ENCODE data around the gene PTPN1.
"Not testable (repeated sequence)": the region's sequence is repeated elsewhere in the genome, so short reads cannot be mapped to it uniquely, and the experiment has no call there.

Gene PTPN1

GRCh38 chr20:50501972-50502745, 8.0 kb upstream of the PTPN1 start:
- TF ChIP-seq, protein P1, sequence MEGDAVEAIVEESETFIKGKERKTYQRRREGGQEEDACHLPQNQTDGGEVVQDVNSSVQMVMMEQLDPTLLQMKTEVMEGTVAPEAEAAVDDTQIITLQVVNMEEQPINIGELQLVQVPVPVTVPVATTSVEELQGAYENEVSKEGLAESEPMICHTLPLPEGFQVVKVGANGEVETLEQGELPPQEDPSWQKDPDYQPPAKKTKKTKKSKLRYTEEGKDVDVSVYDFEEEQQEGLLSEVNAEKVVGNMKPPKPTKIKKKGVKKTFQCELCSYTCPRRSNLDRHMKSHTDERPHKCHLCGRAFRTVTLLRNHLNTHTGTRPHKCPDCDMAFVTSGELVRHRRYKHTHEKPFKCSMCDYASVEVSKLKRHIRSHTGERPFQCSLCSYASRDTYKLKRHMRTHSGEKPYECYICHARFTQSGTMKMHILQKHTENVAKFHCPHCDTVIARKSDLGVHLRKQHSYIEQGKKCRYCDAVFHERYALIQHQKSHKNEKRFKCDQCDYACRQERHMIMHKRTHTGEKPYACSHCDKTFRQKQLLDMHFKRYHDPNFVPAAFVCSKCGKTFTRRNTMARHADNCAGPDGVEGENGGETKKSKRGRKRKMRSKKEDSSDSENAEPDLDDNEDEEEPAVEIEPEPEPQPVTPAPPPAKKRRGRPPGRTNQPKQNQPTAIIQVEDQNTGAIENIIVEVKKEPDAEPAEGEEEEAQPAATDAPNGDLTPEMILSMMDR (IDR thresholded peaks at IDR 0.05; ENCODE audit: low read depth, low read length): no peak
- no peak overlapping the region for H3K4me3 ChIP-seq (ENCODE audit: low read depth, low read length)
- in situ Hi-C loops (cut with HindIII; ENCODE audit: low sequenced_read_pairs): no loop called here
- DNase-seq (ENCODE audit: low read depth, low spot score): no peak

DNA sequence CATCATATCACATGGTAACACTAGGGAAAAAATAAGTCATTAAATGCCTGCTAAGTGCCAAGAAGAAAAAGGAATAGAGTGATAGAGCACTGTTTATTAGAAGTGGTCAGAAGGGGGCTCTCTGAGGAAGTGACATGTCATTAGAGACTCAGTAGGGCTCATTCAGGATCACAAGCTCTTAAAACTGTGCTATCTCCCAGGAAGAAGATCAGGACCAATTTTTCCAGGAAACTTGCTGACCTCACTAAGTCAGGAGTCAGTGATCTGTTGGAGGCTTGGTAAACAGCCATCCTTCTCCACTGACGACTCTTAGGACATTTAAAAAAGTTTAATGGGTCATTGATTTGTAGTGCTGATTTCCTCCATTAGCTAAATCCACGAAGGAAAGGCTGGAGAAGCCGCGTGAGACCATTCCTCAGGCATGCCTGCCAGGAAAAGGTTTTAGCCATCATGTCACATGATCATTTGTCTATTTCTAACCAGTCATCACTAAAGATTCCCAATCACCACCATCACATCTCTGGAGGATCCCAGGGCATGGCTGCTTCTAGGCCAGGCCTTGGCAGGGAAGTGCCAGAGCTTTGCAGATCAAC, 5.9 kb upstream of the PTPN1 start:
- DNase-seq (ENCODE audit: low read depth, low spot score): no peak
- in situ Hi-C loops (cut with HindIII; ENCODE audit: low sequenced_read_pairs): no loop called here
- TF ChIP-seq, protein P1 (IDR thresholded peaks at IDR 0.05; ENCODE audit: low read depth, low read length): peak; percentile 24
- H3K4me3 ChIP-seq (ENCODE audit: low read depth, low read length): no peak overlapping the region

- H3K4me3 ChIP-seq (ENCODE audit: low read depth, low read length): no peak overlapping the region
- in situ Hi-C loops (cut with HindIII; ENCODE audit: low sequenced_read_pairs): no loop called here
- TF ChIP-seq, protein P1 (IDR thresholded peaks at IDR 0.05; ENCODE audit: low read depth, low read length): no peak
- DNase-seq (ENCODE audit: low read depth, low spot score): no peak
Observed at GRCh38 chr20:50506270-50506579, 4.0 kb upstream of the PTPN1 start.

GRCh38 chr20:50507745-50508144, 2.4 kb upstream of the PTPN1 start:
- in situ Hi-C loops (cut with HindIII; ENCODE audit: low sequenced_read_pairs); DNase-seq (ENCODE audit: low read depth, low spot score); H3K4me3 ChIP-seq (ENCODE audit: low read depth, low read length): not testable (repeated sequence)

- no peak overlapping the region for H3K4me3 ChIP-seq (ENCODE audit: low read depth, low read length)
- in situ Hi-C loops (cut with HindIII; ENCODE audit: low sequenced_read_pairs): no loop called here
- TF ChIP-seq, protein P1 (IDR thresholded peaks at IDR 0.05; ENCODE audit: low read depth, low read length): no peak
- DNase-seq (ENCODE audit: low read depth, low spot score): no peak
Observed at GRCh38 chr20:50508171-50508755, 1.9 kb upstream of the PTPN1 start.

DNA sequence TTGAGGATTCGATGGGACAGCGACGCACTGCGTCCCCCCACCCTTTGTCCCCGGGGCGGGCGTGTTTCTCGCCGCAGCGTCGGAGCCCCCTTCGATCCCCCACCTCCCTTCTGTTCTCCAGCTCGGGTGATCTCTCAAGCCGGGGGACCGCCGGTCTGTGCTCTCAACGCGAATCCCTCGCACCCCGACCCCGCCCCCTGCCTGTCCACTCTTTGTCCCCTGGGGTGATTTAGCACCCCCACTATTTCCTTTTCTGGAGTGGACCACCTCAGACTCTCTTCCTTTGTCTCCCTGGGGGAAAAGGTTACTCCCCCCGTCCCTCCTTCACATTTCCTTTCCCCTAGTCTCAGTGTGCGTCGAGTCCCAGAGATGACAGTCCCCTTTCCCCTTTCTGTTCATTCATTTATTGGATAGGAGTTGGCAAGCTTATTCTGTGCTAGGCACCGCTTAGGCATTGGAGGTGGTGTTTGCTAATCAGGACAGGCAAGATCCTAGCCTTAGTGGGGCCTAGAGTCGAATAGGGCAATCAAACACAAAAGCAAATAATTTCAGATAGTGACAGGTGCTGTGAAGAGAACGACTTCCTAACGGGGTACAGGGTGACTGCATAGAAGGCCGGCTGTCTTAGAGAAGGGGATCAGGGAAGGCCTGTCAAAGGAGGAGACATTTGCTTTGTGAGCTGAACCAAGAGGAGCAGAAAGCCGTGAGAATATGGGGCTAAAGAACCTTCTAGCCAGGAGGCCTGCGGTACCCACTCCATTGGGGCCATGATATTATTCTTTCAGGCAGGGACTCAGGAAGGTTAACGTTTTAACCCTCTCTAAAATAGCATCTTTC, 741 bp downstream of the PTPN1 start:
- no peak for DNase-seq (ENCODE audit: low read depth, low spot score)
- TF ChIP-seq, protein P1 (IDR thresholded peaks at IDR 0.05; ENCODE audit: low read depth, low read length): no peak
- in situ Hi-C loops (cut with HindIII; ENCODE audit: low sequenced_read_pairs): no loop called here
- H3K4me3 ChIP-seq (ENCODE audit: low read depth, low read length): peak overlapping the region; percentile 98

Data from astrocyte of the spinal cord (primary cell).